Gastrocnemius medialis (tissue), 4 donors: ENCODE measurements around the gene RASGEF1B. TPM values are rescaled to one million over a fixed set of nuclear protein-coding genes. Genes with fewer than 3 reads are reported as not detected.

Experiments used
- ATAC-seq, 2 donors: fragments of 150-250 bp; one replicate each; pipeline ENCODE4 v1.9.1; 2016
- DNase-seq, 2 donors: peaks; one replicate each; pipeline ENCODE4 v3.0.0-alpha.2; 2019
- H3K27ac ChIP-seq, 4 donors: fragments of 200-600 bp; sonication (generic); 1 replicate in 1 of 4; 2 replicates in 3 of 4; pipeline ENCODE4 v1.5.1; 2016 to 2018; ENCODE audit warnings: mild to moderate bottlenecking in 2 of 4, moderate library complexity in 1 of 4
- H3K27me3 ChIP-seq, 3 donors: fragments of 200-600 bp; sonication (generic) in 2 of 3; 1 replicate in 1 of 3; 2 replicates in 2 of 3; pipeline versions ENCODE4 v1.5.1 to v1.6.0; 2016 to 2019; ENCODE audit warnings: mild to moderate bottlenecking in 1 of 3, moderate library complexity in 1 of 3
- H3K36me3 ChIP-seq, 2 donors: fragments of 200-600 bp; sonication (generic) in 1 of 2; one replicate each; pipeline ENCODE4 v1.5.1; 2017 to 2018
- H3K4me1 ChIP-seq, 2 donors: fragments of 200-600 bp; sonication (generic) in 1 of 2; one replicate each; pipeline ENCODE4 v1.5.1; 2016 to 2017; ENCODE audit warnings: mild to moderate bottlenecking in 2 of 2
- H3K4me3 ChIP-seq, 4 donors: fragments of 200-600 bp; sonication (generic) in 3 of 4; 1 replicate in 1 of 4; 2 replicates in 3 of 4; pipeline ENCODE4 v1.5.1; 2016 to 2019; ENCODE audit warnings: mild to moderate bottlenecking in 2 of 4
- H3K9me3 ChIP-seq, 3 donors: fragments of 200-600 bp; sonication (generic) in 2 of 3; 1 replicate in 1 of 3; 2 replicates in 2 of 3; pipeline ENCODE4 v1.5.1; 2016 to 2019
- POLR2A ChIP-seq, 2 donors: fragments of 450-650 bp; IDR thresholded peaks; one replicate each; pipeline ENCODE4 v1.6.1; 2017; ENCODE audit warnings: antibody characterized with exemption in 2 of 2, mild to moderate bottlenecking in 2 of 2, moderate library complexity in 2 of 2
- in situ Hi-C, 4 donors: fragments of 200-750 bp; cut with MboI; loops; one replicate each; pipeline versions ENCODE4 v1.15.0 to v1.8.0; 2017; ENCODE audit warnings: low sequenced_read_pairs in 4 of 4
- intact Hi-C: fragments of 100-400 bp; cut with DNase I; formaldehyde crosslinking; loops from one replicate; pipeline ENCODE4 v1.15.1; 2023; ENCODE audit warnings: low total_unique reads
- total RNA-seq, 4 donors: library from RNA; depleted of rRNA; stranded (reverse); fragments of >200 nt; gene quantifications; one replicate each; pipeline versions ENCODE4 v1.1.0 to v1.2.3, GENCODE V29; 2016
- TF ChIP-seq, protein P1 (sequence below), 5 experiments: fragments of 450-650 bp in 3 of 5; fragments of 200-600 bp in 2 of 5; sonication (generic) in 2 of 5; IDR thresholded peaks in 4 of 5; conservative IDR thresholded peaks in 1 of 5; 1 replicate in 4 of 5; 2 replicates in 1 of 5; pipeline ENCODE4 v1.5.1; 2016 to 2019; ENCODE audit warnings: antibody characterized with exemption in 5 of 5, mild to moderate bottlenecking in 3 of 5, moderate library complexity in 3 of 5

RASGEF1B gene
- total RNA-seq, 4 donors from 2014 or later = 1.9 to 6.0 (median 5.2) TPM

DNA sequence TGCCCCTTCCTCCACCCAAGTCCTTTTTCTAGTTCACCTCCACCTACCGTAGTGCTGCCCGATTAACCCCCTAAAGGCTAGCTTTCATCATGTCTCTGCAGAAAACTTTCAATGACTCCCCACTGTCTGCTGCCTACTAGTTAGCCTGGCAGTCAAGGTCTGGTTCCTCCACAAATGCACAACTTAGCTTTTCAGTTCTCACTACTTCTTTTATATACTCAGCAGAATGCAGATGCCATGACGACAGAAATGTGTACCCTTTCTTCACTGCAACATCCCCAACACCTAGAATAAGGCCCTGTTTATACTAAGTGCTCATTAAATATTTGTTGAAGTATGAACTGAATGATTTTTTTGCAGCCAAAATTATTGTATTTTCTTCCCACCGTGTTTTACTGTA is 30.9 kb upstream of the RASGEF1B start:
- ATAC-seq (no peak), DNase-seq (no peak)
- Histone ChIP-seq H3K4me1 (no peaks in the 10 kb centered on the region), H3K9me3 (no peaks in the 10 kb centered on the region), H3K36me3 (no peaks in the 10 kb centered on the region), H3K27ac (no peak overlapping the region), H3K4me3 (no peak overlapping the region), H3K27me3 (no peaks in the 10 kb centered on the region)
- intact Hi-C loops = no loop called here
- no peak for TF ChIP-seq POLR2A (IDR thresholded peaks at IDR 0.05)
- TF ChIP-seq, protein P1, sequence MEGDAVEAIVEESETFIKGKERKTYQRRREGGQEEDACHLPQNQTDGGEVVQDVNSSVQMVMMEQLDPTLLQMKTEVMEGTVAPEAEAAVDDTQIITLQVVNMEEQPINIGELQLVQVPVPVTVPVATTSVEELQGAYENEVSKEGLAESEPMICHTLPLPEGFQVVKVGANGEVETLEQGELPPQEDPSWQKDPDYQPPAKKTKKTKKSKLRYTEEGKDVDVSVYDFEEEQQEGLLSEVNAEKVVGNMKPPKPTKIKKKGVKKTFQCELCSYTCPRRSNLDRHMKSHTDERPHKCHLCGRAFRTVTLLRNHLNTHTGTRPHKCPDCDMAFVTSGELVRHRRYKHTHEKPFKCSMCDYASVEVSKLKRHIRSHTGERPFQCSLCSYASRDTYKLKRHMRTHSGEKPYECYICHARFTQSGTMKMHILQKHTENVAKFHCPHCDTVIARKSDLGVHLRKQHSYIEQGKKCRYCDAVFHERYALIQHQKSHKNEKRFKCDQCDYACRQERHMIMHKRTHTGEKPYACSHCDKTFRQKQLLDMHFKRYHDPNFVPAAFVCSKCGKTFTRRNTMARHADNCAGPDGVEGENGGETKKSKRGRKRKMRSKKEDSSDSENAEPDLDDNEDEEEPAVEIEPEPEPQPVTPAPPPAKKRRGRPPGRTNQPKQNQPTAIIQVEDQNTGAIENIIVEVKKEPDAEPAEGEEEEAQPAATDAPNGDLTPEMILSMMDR (IDR thresholded peaks at IDR 0.05 in 4 of 5, conservative IDR thresholded peaks at IDR 0.05 in 1 of 5) = no peak
- in situ Hi-C loops = no loop called here

- Histone ChIP-seq H3K9me3 (no peaks in the 10 kb centered on the region), H3K4me3 (no peak overlapping the region), H3K27ac (no peak overlapping the region), H3K36me3 (no peaks in the 10 kb centered on the region), H3K27me3 (no peaks in the 10 kb centered on the region), H3K4me1 (no peaks in the 10 kb centered on the region)
- ATAC-seq (no peak), DNase-seq (no peak)
- in situ Hi-C loops (no loop called here), intact Hi-C loops (no loop called here)
- no peak for TF ChIP-seq POLR2A (IDR thresholded peaks at IDR 0.05)
- TF ChIP-seq, protein P1 (IDR thresholded peaks at IDR 0.05 in 4 of 5, conservative IDR thresholded peaks at IDR 0.05 in 1 of 5) = no peak
These were observed 28.1 kb upstream of the RASGEF1B start for GRCh38 chr4:81499840-81500239.

- DNase-seq (no peak), ATAC-seq (no peak)
- intact Hi-C loops = no loop called here
- no peaks in the 10 kb centered on the region for H3K27me3 ChIP-seq
- H3K4me3 ChIP-seq = no peak overlapping the region
- no peaks in the 10 kb centered on the region for H3K9me3 ChIP-seq
- no peak overlapping the region for H3K27ac ChIP-seq
- TF ChIP-seq, protein P1 (IDR thresholded peaks at IDR 0.05 in 4 of 5, conservative IDR thresholded peaks at IDR 0.05 in 1 of 5) = no peak
- no peak for TF ChIP-seq POLR2A (IDR thresholded peaks at IDR 0.05)
- H3K4me1 ChIP-seq = no peaks in the 10 kb centered on the region
- H3K36me3 ChIP-seq = no peaks in the 10 kb centered on the region
- in situ Hi-C loops = no loop called here
These were observed 26.9 kb upstream of the RASGEF1B start for GRCh38 chr4:81498551-81499099.

GRCh38 chr4:81498046-81498445 is 26.3 kb upstream of the RASGEF1B start:
- intact Hi-C loops = no loop called here
- no peak for TF ChIP-seq POLR2A (IDR thresholded peaks at IDR 0.05)
- TF ChIP-seq, protein P1 (IDR thresholded peaks at IDR 0.05 in 4 of 5, conservative IDR thresholded peaks at IDR 0.05 in 1 of 5) = no peak
- Histone ChIP-seq H3K27me3 (no peaks in the 10 kb centered on the region), H3K4me1 (no peaks in the 10 kb centered on the region), H3K4me3 (no peak overlapping the region), H3K36me3 (no peaks in the 10 kb centered on the region), H3K9me3 (no peaks in the 10 kb centered on the region), H3K27ac (no peak overlapping the region)
- ATAC-seq = no peak
- in situ Hi-C loops = no loop called here
- no peak for DNase-seq

DNA sequence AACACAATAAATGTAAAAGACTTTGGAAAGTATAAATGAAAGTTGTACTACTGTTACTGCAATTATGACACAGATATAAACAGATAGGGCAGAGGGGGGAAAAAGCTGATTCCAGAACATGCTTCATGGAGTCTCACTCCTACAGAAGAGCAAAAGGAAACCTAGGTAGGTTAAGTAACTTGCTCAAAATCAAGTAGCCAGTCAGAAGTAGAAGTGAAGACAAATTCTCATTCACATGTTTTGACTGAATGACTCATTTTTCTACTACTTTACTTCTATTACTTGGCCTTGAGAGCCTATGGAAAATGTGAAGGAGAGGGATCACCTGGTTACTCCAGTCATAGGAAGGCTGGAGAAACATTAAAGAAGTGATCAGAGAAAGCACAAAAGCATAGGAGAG is 23.6 kb upstream of the RASGEF1B start:
- H3K4me3 ChIP-seq = no peak overlapping the region
- ATAC-seq (no peak), DNase-seq (no peak)
- intact Hi-C loops (no loop called here), in situ Hi-C loops (no loop called here)
- H3K27me3 ChIP-seq = no peaks in the 10 kb centered on the region
- H3K9me3 ChIP-seq = no peaks in the 10 kb centered on the region
- H3K36me3 ChIP-seq = no peaks in the 10 kb centered on the region
- no peak overlapping the region for H3K27ac ChIP-seq
- H3K4me1 ChIP-seq = no peaks in the 10 kb centered on the region
- no peak for TF ChIP-seq POLR2A (IDR thresholded peaks at IDR 0.05)
- TF ChIP-seq, protein P1 (IDR thresholded peaks at IDR 0.05 in 4 of 5, conservative IDR thresholded peaks at IDR 0.05 in 1 of 5) = no peak
